HG02610 (cell line): ENCODE results near the gene ORC5.

Experiments
- ATAC-seq: cut with Tn5 transposase; IDR thresholded peaks from one replicate; pipeline ENCODE4 v1.9.1; 2021; ENCODE audit warnings: mild to moderate bottlenecking, moderate library complexity; ENCODE audit not compliant: unreplicated experiment

The ORC5 gene

DNA sequence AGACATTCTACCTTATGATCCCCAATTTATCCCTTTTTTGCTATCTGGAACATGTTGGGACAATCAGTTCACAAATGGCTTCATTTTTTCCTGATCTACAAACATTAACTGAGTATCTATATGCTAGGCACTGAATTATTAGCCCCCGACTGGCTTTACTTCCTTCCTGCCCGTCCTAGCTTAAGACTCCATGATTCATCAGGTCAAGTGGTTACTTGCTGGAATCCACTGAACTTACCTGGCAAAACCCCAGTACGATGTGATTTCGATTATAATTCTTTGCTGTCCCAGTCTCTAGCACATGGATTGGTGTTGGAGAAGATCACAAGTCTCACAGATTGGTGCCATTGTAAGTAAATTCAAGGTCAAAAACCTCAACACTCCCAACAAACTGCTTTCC lies 77.1 kb downstream of the ORC5 start:
- ATAC-seq: no peak

GRCh38 chr7:104127204-104127603 lies 80.6 kb downstream of the ORC5 start:
- no peak for ATAC-seq

- no peak for ATAC-seq
Observed at GRCh38 chr7:104126411-104126841, 81.4 kb downstream of the ORC5 start.

- no peak for ATAC-seq
Observed at GRCh38 chr7:104124893-104125477, 82.8 kb downstream of the ORC5 start.

DNA sequence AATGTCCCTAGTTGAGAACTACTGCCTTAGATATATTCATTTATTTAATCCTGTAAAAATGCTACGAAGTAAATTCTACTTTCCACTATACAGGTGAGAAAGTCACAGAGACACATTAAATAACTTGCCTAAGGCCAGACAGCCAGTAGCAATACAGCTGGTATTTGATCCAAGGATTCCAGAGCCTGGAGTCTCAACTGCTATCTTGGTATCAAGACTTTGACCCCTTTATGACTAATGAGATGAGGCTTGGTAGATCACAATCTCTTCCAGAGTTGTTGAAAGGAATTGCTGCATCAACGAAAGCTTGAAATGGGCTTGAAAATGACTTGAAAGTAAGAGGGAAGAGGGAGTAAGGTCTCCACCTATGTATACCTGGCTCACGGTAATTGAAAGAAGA lies 83.3 kb downstream of the ORC5 start:
- no peak for ATAC-seq

- no peak for ATAC-seq
Observed at GRCh38 chr7:104123786-104124185, 84.0 kb downstream of the ORC5 start.

DNA sequence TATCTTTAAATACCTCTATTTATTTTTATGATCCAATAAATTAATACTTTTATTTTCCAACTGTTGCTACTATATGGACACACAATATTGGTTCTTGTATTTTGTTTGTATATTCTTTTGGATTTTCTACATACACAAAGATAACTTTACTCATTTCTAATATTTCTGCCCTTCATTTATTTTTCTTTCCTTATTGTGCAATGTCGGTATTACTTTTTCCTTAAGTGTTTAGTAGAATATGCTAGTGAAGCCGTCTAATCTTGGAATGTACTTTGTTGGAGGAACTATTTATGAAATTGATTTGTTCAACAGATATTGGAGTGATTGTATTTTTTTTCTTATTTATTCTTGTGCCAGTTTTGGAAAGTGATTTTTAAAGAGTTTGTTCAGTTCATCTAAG lies 94.0 kb downstream of the ORC5 start:
- ATAC-seq: no peak

DNA sequence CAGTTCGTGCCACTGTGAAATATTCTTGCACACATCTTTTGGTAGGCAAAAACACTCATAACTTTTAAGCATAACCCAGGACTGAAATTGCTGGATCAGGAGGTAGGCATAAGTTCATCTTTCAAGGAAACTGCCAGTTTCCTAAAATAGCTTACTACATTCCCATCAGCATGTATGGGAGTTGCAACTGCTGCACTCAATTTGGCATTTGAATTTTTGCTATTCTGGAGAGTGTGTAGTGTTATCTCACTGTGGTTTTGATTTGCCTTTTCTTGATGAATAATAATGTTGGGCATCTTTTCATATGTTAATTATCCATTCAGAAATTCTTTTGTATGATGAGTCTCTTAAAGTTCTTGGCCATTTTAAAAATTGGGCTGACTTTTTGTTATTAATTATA lies 95.2 kb downstream of the ORC5 start:
- ATAC-seq: no peak

GRCh38 chr7:104111271-104111670 lies 96.5 kb downstream of the ORC5 start:
- ATAC-seq: no peak

DNA sequence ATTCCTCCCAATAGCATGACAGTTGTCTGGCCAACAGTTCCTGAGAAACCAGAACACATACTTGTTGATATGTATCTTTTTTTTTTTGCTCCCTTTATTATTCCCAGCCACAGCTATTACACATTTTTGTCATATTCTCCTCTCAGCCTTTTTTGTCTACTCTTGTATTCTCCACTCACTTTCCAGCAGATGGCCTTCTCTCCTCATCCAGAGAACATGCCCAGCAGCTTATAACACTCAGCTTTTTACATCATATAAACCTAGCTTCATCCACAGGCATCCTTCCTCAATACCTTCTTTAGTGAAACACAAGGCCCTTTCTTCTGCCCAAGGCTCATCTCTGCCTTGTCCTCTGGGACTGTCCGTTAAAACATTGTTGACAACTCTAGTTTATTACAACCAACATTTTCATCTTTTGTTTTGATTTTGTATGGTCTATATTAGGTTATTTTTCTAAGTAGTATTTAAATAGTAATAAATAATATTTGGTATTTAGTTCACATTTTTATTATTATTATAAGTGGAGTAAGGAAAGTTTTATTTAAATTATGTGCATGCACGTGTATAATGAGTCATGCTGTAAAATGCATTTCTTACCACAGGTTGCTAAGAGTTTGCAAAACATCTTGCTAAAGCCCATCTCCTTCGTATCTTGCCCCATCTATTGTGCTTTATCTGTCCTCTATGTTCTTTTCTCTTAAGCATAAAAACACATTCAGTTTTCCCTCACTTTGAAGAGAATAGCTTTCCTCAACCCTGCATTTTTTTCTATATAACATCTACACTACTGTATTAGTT lies 101.5 kb downstream of the ORC5 start:
- no peak for ATAC-seq

- ATAC-seq: no peak
Observed at GRCh38 chr7:104098890-104099289, 108.9 kb downstream of the ORC5 start.

GRCh38 chr7:104096683-104097082 lies 111.1 kb downstream of the ORC5 start:
- ATAC-seq: no peak

GRCh38 chr7:104093127-104093526 lies 114.7 kb downstream of the ORC5 start:
- ATAC-seq: no peak

- no peak for ATAC-seq
Observed at GRCh38 chr7:104091242-104091641, 116.6 kb downstream of the ORC5 start.

DNA sequence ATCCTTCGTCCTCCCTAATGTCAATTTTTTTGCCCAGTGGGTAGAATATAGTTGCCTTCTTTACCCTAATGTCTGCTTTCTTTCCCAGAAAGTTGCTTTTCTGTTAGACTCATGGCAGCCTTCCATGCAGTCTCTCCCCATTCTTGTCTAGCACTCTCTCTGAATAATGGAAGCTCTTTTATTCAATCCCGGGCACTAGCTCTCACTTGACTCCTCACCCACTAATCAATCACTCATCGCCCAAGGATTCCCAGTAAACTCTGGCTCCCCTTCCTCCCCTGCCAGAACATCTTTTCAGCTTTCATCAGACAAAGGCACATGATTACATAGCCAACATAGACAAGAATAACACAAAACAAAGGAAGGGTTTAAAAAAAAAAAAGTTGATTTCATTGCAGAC lies 118.2 kb downstream of the ORC5 start:
- ATAC-seq: no peak

DNA sequence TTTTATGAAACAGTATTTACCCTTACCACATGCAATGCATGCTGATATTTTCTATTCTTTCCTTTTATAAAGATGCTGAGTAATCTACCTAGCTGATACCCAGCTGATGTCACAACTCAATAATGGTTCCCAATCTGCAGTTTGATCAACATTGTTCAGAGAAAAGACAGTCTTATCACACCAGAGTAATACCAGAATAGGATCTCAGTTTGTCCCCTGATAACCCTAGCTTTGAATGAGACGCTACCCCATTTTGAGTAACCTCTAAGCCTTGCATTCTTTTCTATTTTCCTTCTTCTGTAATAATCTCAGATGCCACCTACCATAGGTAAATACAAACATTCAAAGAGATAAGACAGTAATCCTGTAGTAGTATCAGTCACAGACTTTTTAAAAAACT lies 118.8 kb downstream of the ORC5 start:
- ATAC-seq: no peak
